WTC11 (cell line): ENCODE data around the gene FILIP1L.

Experiments used
- MYBL2 ChIP-seq: sonication (generic); formaldehyde crosslinking; IDR thresholded peaks from 2 replicates; pipeline ENCODE4 v1.8.1; 2023; ENCODE audit warnings: mild to moderate bottlenecking, moderate library complexity, missing genetic modification reagents
- NFATC4 ChIP-seq: fragments of 250-450 bp; sonication (Bioruptor Pico); IDR thresholded peaks from 2 replicates; pipeline ENCODE4 v1.9.0; 2021; ENCODE audit warnings: mild to moderate bottlenecking
- TCF7 ChIP-seq: sonication (generic); formaldehyde crosslinking; IDR thresholded peaks from 2 replicates; pipeline ENCODE4 v1.8.0; 2022; ENCODE audit warnings: mild to moderate bottlenecking, low read depth, missing genetic modification reagents, moderate library complexity
- TF ChIP-seq, protein P1 (sequence below): fragments of 200-600 bp; IDR thresholded peaks from 2 replicates; pipeline ENCODE4 v1.8.0; 2022; ENCODE audit warnings: antibody characterized with exemption
- TF ChIP-seq, protein P2 (sequence below): sonication (generic); formaldehyde crosslinking; IDR thresholded peaks from 2 replicates; pipeline ENCODE4 v1.8.0; 2022; ENCODE audit warnings: mild to moderate bottlenecking, missing genetic modification reagents

DNA sequence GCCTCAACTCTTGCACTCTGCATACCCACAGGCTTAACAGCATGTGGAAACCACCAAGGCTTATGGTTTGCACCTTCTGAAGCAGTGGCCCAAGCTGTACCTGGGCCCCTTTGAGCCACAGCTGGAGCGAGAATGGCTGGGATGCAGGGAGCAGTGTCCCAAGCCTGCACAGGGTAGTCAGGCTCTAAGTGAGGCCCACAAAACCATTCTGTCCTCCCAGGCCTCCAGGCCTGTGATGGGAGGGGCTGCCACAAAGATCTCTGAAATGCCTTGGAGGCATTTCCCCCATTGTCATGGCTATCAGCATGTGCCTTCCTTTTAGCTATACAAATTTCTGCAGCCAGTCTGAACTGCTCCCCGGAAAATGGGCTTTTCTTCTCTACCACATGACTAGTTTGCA is 309.1 kb downstream of the FILIP1L start:
- TF ChIP-seq, protein P1, sequence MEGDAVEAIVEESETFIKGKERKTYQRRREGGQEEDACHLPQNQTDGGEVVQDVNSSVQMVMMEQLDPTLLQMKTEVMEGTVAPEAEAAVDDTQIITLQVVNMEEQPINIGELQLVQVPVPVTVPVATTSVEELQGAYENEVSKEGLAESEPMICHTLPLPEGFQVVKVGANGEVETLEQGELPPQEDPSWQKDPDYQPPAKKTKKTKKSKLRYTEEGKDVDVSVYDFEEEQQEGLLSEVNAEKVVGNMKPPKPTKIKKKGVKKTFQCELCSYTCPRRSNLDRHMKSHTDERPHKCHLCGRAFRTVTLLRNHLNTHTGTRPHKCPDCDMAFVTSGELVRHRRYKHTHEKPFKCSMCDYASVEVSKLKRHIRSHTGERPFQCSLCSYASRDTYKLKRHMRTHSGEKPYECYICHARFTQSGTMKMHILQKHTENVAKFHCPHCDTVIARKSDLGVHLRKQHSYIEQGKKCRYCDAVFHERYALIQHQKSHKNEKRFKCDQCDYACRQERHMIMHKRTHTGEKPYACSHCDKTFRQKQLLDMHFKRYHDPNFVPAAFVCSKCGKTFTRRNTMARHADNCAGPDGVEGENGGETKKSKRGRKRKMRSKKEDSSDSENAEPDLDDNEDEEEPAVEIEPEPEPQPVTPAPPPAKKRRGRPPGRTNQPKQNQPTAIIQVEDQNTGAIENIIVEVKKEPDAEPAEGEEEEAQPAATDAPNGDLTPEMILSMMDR, result no peak
- TF ChIP-seq NFATC4 (CRISPR knock-in tag) (no peak), MYBL2 (CRISPR knock-in tag) (no peak), TCF7 (no peak)
- TF ChIP-seq, protein P2, sequence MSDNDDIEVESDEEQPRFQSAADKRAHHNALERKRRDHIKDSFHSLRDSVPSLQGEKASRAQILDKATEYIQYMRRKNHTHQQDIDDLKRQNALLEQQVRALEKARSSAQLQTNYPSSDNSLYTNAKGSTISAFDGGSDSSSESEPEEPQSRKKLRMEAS, result no peak
